ENCODE data around the gene MACF1. TPM values are rescaled to one million over a fixed set of nuclear protein-coding genes. Genes with fewer than 3 reads are reported as not detected.

The MACF1 gene
- total and polyA plus RNA-seq, 2 of the 13 experiments (the other 11 are each of a cell fraction or from before 2014, with no cell fraction given) = 36.7 to 65.4 TPM

GRCh38 chr1:39407896-39408640 lies 203.6 kb downstream of the MACF1 start (continued):
- TF ChIP-seq SMAD3 (CRISPR knock-in tag; IDR thresholded peaks at IDR 0.05) = no peak; the same call in 1 of the 2 replicates

GRCh38 chr1:39408641-39409054 lies 204.2 kb downstream of the MACF1 start:
- H3K36me3 ChIP-seq (replicated peaks in 1 of 2; ENCODE audit: control insufficient read depth in 1 of 2, insufficient read depth in 2 of 2, low read length in 2 of 2) = peaks cover under 1 to 7% of the 10 kb centered on the region in 2 experiments; a peak in 1 of 5 replicates
- peak; percentile 84 for ATAC-seq
- H3K9ac ChIP-seq (ENCODE audit: insufficient read depth, low read depth, low read length) = peak overlapping the region; percentile 98
- peak overlapping the region; percentile 70 to 89 (median 88); a peak in 5 of 6 replicates for H3K4me3 ChIP-seq (replicated peaks in 1 of 3; ENCODE audit: insufficient read depth in 1 of 3, low read depth in 2 of 3, low read length in 3 of 3)
- H4K20me1 ChIP-seq (ENCODE audit: insufficient read depth, low read length) = peaks cover 25% of the 10 kb centered on the region
- peaks cover 34% of the 10 kb centered on the region for H3K79me2 ChIP-seq (ENCODE audit: insufficient read depth, low read length)
- CTCF ChIA-PET (ENCODE audit: low intra/inter-chr PET ratio, low total read pairs) = no interaction called here
- DNase-seq (ENCODE audit: low spot score) = peak; percentile 93
- FAIRE-seq = peak; percentile 28
- peak overlapping the region; percentile 82 for H3K4me2 ChIP-seq (ENCODE audit: low read depth, low read length)
- no peaks in the 10 kb centered on the region for H3K9me3 ChIP-seq (ENCODE audit: low read length)
- BruUV-seq (replicated peaks) = no TSS peak
- peaks cover 70% of the 10 kb centered on the region for H3K4me1 ChIP-seq (ENCODE audit: insufficient read depth, low read length)
- H3K27ac ChIP-seq (ENCODE audit: extremely low read length, insufficient read depth, low read length) = peak overlapping the region; percentile 97
- WGBS (ENCODE audit: low lambda C conversion rate) = no CpG with 5 or more reads among the region's 53 CpGs
- POLR2A ChIA-PET = interaction anchor here (1.4 to 5.1 kb wide), 5 partner anchors 10 to 250 kb away, joined by 5 to 41 read pairs (median 9); no protein-coding TSS in a partner anchor
- no peaks in the 10 kb centered on the region; a peak in 1 of 5 replicates for H3K27me3 ChIP-seq (ENCODE audit: control insufficient read depth in 1 of 2, insufficient read depth in 2 of 2, low read length in 2 of 2)
- H2AFZ ChIP-seq (ENCODE audit: low read length) = no peak overlapping the region
- in situ Hi-C loops (cut with HindIII; ENCODE audit: extremely low pct_ligation_motif_present, low pct_unique_long_range_greater_than_20kb) = no loop called here
- intact Hi-C loops (cut with micrococcal nuclease; ENCODE audit: unreplicated experiment) = no loop called here
- peak; percentile 10; the same call in 1 of the 2 replicates for TF ChIP-seq ZNF280B (CRISPR knock-in tag; IDR thresholded peaks at IDR 0.05; ENCODE audit: borderline replicate concordance)
- TF ChIP-seq ZBTB7B (CRISPR knock-in tag; IDR thresholded peaks at IDR 0.05) = 0 out of 2 replicates have a peak, but pooled peaks have one; percentile 36
- TF ChIP-seq PITX1 (CRISPR knock-in tag; IDR thresholded peaks at IDR 0.05) = peak; percentile 64; the same call in 1 of the 2 replicates
- TF ChIP-seq ZNF543 (CRISPR knock-in tag; IDR thresholded peaks at IDR 0.05) = 0 out of 2 replicates have a peak, but pooled peaks have one; percentile 31
- TF ChIP-seq SOX13 (IDR thresholded peaks at IDR 0.05) = no peak
- 0 out of 4 replicates have a peak, but pooled peaks of 1 of the 2 experiments have one; percentile 38 for TF ChIP-seq SOX13 (CRISPR knock-in tag; conservative IDR thresholded peaks at IDR 0.05 in 1 of 2, IDR thresholded peaks at IDR 0.05 in 1 of 2)
- TF ChIP-seq GMEB1 (CRISPR knock-in tag; IDR thresholded peaks at IDR 0.05; ENCODE audit: borderline replicate concordance) = peak; percentile 7; the same call in 1 of the 2 replicates
- 0 out of 2 replicates have a peak, but pooled peaks have one; percentile 15 for TF ChIP-seq ZNF879 (CRISPR knock-in tag; IDR thresholded peaks at IDR 0.05)
- TF ChIP-seq ZNF580 (CRISPR knock-in tag; IDR thresholded peaks at IDR 0.05; ENCODE audit: borderline replicate concordance, low read depth) = peak; percentile 39; the same call in 1 of the 2 replicates
- TF ChIP-seq XRCC5 (optimal IDR thresholded peaks at IDR 0.05; ENCODE audit: low read length) = peak; percentile 4
- 0 out of 2 replicates have a peak, but pooled peaks have one; percentile 21 for TF ChIP-seq HDAC2 (CRISPR knock-in tag; IDR thresholded peaks at IDR 0.05)
- TF ChIP-seq MAZ (IDR thresholded peaks at IDR 0.05; ENCODE audit: borderline replicate concordance, low read depth, low read length) = peak; percentile 70
- peak; percentile 55; the same call in 1 of the 2 replicates for TF ChIP-seq MAZ (CRISPR knock-in tag; IDR thresholded peaks at IDR 0.05; ENCODE audit: low read depth)
- TF ChIP-seq FOXP4 (CRISPR knock-in tag; IDR thresholded peaks at IDR 0.05) = no peak
- peak; percentile 65; the same call in 1 of the 2 replicates for TF ChIP-seq SP5 (CRISPR knock-in tag; IDR thresholded peaks at IDR 0.05; ENCODE audit: borderline replicate concordance, low read depth)

Measured in HepG2 (cell line).